ENCODE measurements around the gene FAF1.

Gene FAF1

GRCh38 chr1:50422675-50422945, 537.5 kb downstream of the FAF1 start:
- DNase-seq: no peak

- no peak for DNase-seq
Measured at GRCh38 chr1:50421768-50422674, 538.0 kb downstream of the FAF1 start.

DNA sequence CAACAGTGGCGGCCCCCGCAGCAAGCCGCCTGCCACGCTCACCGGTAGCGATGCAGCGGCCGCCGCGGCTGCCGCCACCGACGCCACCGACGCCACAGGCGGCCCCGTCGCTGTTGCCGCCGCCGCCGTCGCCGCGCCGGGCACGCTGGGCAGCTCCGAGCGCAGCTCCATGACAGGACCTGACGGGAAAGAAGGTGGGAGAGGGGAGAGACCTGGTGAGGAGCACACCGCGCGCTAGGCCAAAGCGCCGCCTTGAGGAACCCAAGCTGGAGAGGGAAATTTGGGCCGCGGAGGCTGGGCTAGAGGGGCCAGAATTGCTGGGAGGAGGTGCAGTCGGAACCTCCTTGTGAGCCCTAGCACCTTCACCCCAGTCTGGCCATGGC, 538.7 kb downstream of the FAF1 start:
- DNase-seq: no peak

DNA sequence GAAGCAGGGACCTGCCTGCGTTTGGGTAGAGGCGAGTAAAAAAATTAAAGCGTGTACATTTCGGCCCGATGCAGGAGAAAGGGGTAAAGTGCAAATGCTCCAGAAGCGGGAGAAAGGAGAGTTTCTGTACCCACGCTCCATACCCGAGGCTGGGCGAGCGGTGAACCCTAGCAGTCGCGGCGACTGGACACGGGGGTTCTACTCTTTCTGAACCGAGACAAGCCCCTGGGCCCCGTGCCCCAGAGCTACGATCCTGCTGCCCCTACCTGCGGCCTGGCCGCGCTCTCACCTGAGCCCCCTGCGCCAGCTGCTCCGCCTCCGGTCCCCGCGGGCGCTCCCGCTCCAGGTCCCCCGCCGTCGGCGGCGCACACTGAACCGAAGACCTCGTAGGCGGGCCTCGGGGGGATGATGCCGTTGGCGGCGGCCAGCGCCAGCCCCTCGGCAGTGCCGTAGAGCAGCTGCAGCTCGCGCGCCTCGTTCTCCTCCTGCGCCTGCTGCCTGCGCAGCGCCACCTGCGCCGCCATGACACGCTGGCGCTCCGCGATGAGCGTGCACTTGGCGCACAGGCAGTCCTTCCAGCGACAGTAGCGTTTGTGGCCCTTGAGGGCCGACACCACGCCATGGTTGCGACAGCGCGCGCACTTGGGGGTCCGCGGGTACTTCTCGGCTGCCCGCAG, 539.2 kb downstream of the FAF1 start:
- no peak for DNase-seq

- no peak for DNase-seq
Measured at GRCh38 chr1:50419907-50420677, 540.0 kb downstream of the FAF1 start.

GRCh38 chr1:50419192-50419906, 540.7 kb downstream of the FAF1 start:
- DNase-seq: no peak

GRCh38 chr1:50418600-50419109, 541.4 kb downstream of the FAF1 start:
- DNase-seq: no peak

GRCh38 chr1:50417946-50418599, 542.0 kb downstream of the FAF1 start:
- no peak for DNase-seq

DNA sequence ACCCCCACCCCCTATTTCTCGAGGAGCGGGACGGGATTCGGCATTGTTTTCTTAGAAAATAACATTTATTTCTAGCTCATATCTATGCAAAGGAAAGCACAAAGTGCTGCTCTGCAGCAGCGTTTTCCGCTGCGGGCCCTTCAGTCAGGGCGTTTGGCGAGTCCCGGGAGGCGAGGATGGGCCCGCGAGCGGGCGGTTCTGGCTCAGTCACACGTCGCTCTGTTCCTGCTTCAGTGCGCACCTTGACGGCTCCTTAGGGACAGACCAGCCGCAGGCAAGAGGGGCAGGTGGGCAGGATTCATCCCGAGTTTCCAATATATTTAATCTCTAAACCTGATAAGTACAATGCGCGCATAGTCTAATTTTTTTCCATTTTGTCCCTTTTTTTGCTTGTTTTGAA, 542.6 kb downstream of the FAF1 start:
- no peak for DNase-seq

- no peak for DNase-seq
Measured at GRCh38 chr1:50416553-50417453, 543.3 kb downstream of the FAF1 start.

DNA sequence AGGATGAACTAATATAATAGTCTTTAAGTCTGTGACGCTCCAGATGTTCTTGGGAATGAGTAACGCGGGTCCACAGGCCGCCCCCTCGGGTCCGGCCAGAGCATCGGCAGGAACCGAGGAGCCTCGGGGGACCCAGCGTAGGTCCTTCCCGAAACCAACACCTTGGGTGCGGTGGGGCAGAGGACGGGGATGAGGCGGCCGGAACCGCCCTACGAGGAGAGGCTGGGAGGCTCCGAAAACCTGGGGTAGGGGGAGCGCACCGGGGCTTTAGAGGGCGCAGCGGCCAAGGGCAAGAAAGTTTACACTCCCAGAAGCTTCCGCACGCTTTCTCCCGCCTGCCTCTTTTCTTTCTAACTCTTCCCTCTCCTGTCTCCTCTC, 543.9 kb downstream of the FAF1 start:
- DNase-seq: no peak

- DNase-seq: no peak
Measured at GRCh38 chr1:50415235-50416149, 544.6 kb downstream of the FAF1 start.

DNA sequence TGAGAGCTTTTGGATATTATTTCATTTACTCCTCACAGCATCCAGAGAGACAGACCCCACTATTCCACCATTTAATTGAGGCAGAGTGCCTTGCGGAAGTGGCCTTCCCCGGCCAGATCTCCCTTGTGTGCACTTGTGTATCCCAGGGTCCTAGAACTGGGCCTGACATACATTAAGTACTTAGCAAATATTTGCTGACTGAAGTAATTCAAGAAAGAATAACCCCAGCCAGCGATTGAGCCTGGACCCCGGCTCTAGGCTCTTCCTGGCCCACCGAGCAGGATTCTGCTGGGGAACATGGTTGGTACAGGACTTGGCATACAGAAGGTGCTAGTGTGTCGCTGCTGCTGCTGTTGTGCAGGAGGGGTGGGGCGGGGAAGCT, 545.2 kb downstream of the FAF1 start:
- DNase-seq: no peak

DNA sequence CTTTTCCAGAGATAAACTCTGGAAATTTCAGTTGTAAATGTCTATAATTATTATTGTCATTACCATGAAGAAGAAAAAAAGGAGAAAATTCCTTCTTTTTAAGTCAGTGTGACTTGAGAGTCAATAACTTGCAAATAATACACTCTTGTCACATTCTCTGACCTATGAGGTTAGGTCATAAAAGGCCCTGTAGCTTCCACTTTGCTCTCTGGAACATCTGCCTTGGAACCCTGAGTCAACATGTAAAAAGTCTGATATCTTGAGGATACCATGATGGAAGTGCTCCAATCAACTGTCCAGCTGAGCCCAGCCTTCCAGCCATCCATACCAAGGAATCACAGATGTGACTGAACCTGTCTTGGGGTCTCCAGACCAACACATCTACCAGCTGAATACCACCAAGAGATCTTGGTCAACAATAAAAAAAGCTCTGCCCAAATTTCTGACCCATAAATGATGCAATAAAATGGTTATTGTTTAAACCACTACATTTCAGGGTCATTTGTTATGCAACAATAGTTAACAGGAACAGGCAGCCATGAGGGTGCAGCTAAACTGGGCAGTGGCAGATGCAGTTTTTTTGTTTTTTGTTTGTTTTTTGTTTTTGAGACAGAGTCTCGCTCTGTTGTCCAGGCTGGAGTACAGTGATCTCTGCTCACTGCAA, 547.1 kb downstream of the FAF1 start:
- DNase-seq: no peak

- DNase-seq: no peak
Measured at GRCh38 chr1:50405814-50406213, 554.3 kb downstream of the FAF1 start.

DNA sequence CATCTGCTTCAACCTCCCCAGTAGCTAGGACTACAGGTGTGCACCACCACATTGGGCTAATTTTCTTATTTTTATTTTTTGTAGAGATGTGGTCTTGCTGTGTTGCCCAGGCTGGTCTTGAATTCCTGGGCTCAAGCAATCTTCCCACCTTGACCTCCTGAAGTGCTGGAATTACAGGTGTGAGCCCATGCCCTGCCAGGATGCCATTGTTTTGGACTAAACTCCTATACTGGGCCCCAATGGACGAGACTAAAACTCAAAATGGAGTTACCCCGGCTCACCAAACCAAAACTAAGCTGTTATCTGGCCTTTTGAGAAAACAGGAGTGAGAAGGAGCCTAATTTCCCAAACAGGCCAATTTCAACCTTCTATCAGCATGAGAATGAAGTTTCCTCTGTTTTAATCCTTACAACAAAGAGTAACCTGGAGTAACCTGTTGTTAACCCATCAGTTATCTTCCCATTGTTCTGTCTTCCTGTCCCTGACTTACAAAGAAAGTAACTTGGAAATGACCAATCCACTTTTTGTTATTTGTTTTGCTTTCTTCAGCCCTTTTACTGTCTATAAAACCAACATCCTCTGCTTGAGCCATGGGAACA, 566.4 kb downstream of the FAF1 start:
- no peak for DNase-seq

Measured in inflammatory macrophage treated with lipopolysaccharide for 1 hour (primary cell).